Activated CD8-positive, alpha-beta T cell treated with anti-CD3 and anti-CD28 coated beads for 36 hours (primary cell): Measurements from ENCODE around the gene ACER1. TPM values are rescaled to one million over a fixed set of nuclear protein-coding genes. Genes with fewer than 3 reads are reported as not detected.
"Not testable (repeated sequence)": the region's sequence is repeated elsewhere in the genome, so short reads cannot be mapped to it uniquely, and the experiment has no call there.

Source experiments
- ATAC-seq: fragments of 200-7000 bp; cut with Tn5 transposase; one replicate; pipeline ENCODE4 v1.10.0; 2021; ENCODE audit warnings: mild to moderate bottlenecking, moderate library complexity
- CTCF ChIA-PET: fragments of 350-600 bp; sonication (Branson Sonifier 250); formaldehyde crosslinking; loops from one replicate; lab custom pipeline; 2021; ENCODE audit warnings: antibody characterized with exemption; lab: Charles Lee
- POLR2A ChIA-PET: fragments of 350-600 bp; sonication (Branson Sonifier 250); formaldehyde crosslinking; loops from one replicate; lab custom pipeline; 2021; ENCODE audit warnings: antibody characterized with exemption; lab: Charles Lee
- DNase-seq: peaks from one replicate; pipeline ENCODE4 v3.0.0-alpha.2; 2020
- H3K27ac Mint-ChIP-seq: one replicate; pipeline ENCODE4 v1.8.0; 2021; ENCODE audit warnings: mild to moderate bottlenecking, mixed read lengths
- H3K27me3 Mint-ChIP-seq: one replicate; pipeline ENCODE4 v1.8.0; 2021; ENCODE audit warnings: mixed read lengths
- H3K36me3 Mint-ChIP-seq: one replicate; pipeline ENCODE4 v1.8.0; 2021; ENCODE audit warnings: low read depth, mixed read lengths
- H3K4me1 Mint-ChIP-seq: one replicate; pipeline ENCODE4 v1.8.0; 2021; ENCODE audit warnings: low read depth, mixed read lengths
- H3K4me3 Mint-ChIP-seq: one replicate; pipeline ENCODE4 v1.8.0; 2021; ENCODE audit warnings: mild to moderate bottlenecking, moderate library complexity, mixed read lengths
- H3K9me3 Mint-ChIP-seq: one replicate; pipeline ENCODE4 v1.8.0; 2021; ENCODE audit warnings: mixed read lengths
- intact Hi-C: fragments of 100-400 bp; cut with micrococcal nuclease; formaldehyde crosslinking; loops from one replicate; pipeline ENCODE4 v1.10.0; 2022
- total RNA-seq, 2 experiments: library from RNA; stranded (reverse); gene quantifications; one replicate each; pipeline ENCODE4 v1.2.3, GENCODE V29; 2021
- TF ChIP-seq, protein P1 (sequence below): fragments of 200-600 bp; IDR thresholded peaks from one replicate; pipeline ENCODE4 v1.8.0; 2022; ENCODE audit warnings: antibody characterized with exemption, mild to moderate bottlenecking

The ACER1 gene
- total RNA-seq, 2 experiments from 2014 or later = not detected

DNA sequence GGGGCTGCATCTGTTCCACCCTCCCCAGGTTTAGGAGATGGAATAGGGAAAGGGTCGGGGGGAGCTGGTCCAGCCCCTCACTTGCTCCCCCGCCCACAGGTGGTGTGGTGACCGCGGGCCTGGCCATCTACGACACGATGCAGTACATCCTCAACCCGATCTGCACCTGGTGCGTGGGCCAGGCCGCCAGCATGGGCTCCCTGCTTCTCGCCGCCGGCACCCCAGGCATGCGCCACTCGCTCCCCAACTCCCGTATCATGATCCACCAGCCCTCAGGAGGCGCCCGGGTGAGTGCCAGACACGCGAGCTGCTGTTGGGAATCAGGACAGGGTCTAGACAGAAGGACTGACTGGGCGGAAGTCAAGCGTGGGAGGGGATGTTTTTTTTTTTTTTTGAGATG is 30.9 kb upstream of the ACER1 start:
- CTCF ChIA-PET = interaction anchor here (0.6 to 2.4 kb wide), 2 partner anchors 8 to 24 kb away, joined by 3 to 9 read pairs; partner anchors contain the start of gene ALKBH7
- intact Hi-C loops = no loop called here
- no peaks in the 10 kb centered on the region for H3K27me3 Mint-ChIP-seq
- no peak overlapping the region for H3K27ac Mint-ChIP-seq
- peaks cover 43% of the 10 kb centered on the region for H3K36me3 Mint-ChIP-seq
- H3K4me3 Mint-ChIP-seq = no peak overlapping the region
- H3K4me1 Mint-ChIP-seq = peaks cover 15% of the 10 kb centered on the region
- no peaks in the 10 kb centered on the region for H3K9me3 Mint-ChIP-seq
- DNase-seq (no peak), ATAC-seq (no peak)
- TF ChIP-seq, protein P1, sequence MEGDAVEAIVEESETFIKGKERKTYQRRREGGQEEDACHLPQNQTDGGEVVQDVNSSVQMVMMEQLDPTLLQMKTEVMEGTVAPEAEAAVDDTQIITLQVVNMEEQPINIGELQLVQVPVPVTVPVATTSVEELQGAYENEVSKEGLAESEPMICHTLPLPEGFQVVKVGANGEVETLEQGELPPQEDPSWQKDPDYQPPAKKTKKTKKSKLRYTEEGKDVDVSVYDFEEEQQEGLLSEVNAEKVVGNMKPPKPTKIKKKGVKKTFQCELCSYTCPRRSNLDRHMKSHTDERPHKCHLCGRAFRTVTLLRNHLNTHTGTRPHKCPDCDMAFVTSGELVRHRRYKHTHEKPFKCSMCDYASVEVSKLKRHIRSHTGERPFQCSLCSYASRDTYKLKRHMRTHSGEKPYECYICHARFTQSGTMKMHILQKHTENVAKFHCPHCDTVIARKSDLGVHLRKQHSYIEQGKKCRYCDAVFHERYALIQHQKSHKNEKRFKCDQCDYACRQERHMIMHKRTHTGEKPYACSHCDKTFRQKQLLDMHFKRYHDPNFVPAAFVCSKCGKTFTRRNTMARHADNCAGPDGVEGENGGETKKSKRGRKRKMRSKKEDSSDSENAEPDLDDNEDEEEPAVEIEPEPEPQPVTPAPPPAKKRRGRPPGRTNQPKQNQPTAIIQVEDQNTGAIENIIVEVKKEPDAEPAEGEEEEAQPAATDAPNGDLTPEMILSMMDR = no peak
- POLR2A ChIA-PET = interaction anchor here (3.4 kb wide), 1 partner anchor 8 kb away, joined by 20 read pairs; the partner anchor contains the start of gene ALKBH7

DNA sequence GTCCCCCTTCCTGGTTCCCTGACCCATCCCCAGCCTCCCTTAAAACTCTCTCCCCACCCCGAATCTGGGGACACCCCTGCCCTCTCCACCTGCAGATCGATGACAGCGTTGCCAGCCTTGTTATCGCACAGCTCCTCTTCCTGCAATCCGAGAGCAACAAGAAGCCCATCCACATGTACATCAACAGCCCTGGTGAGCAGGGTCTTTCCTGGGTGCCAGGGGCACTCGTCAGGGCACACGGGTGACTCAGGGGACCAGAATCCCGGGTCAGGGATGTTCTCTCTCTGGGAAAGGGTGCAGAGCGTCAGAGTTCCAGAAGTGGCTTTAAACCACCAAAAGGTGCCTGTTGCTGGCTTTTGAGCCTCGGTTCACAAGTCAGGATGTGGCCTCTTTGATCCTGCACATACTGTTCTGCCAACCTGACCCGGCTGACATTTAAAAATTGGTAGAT is 29.0 kb upstream of the ACER1 start:
- ATAC-seq = peak; percentile 31
- Mint-ChIP-seq H3K9me3 (no peaks in the 10 kb centered on the region), H3K4me3 (peak overlapping the region; percentile 92), H3K4me1 (peaks cover 14% of the 10 kb centered on the region), H3K27ac (peak overlapping the region; percentile 97), H3K27me3 (no peaks in the 10 kb centered on the region), H3K36me3 (peaks cover 34% of the 10 kb centered on the region)
- ChIA-PET CTCF (interaction anchor here (0.6 to 2.4 kb wide), 2 partner anchors 10 to 68 kb away, joined by 3 to 9 read pairs; partner anchors contain the start of gene ALKBH7), POLR2A (interaction anchor here (3.4 kb wide), 1 partner anchor 10 kb away, joined by 20 read pairs; the partner anchor contains the start of gene ALKBH7)
- intact Hi-C loops = no loop called here
- TF ChIP-seq, protein P1 = no peak
- DNase-seq = peak; percentile 64

DNA sequence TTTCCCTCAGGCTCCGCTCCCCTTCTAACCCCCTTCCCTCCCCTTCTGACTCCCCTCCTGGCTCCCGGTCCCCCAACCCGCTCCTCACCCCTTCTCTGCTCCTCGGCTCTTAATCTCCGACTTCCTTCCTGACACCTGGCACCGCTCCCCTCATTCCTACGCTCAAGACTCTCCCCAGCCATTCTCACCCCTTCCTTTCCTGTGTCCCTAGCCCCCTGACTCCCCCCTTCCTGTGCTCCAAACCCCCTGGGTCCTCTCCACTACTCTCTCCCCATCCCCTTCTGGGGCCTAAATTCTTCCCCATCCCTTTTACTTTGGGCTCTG is 28.6 kb upstream of the ACER1 start:
- peak overlapping the region; percentile 97 for H3K27ac Mint-ChIP-seq
- H3K4me1 Mint-ChIP-seq = peaks cover 14% of the 10 kb centered on the region
- peak overlapping the region; percentile 92 for H3K4me3 Mint-ChIP-seq
- no peaks in the 10 kb centered on the region for H3K9me3 Mint-ChIP-seq
- ATAC-seq = peak; percentile 2
- DNase-seq = no peak
- POLR2A ChIA-PET = interaction anchor here (3.4 kb wide), 1 partner anchor 10 kb away, joined by 20 read pairs; the partner anchor contains the start of gene ALKBH7
- TF ChIP-seq, protein P1 = no peak
- H3K27me3 Mint-ChIP-seq = no peaks in the 10 kb centered on the region
- peaks cover 34% of the 10 kb centered on the region for H3K36me3 Mint-ChIP-seq
- intact Hi-C loops = no loop called here
- CTCF ChIA-PET = interaction anchor here (2.4 kb wide), 1 partner anchor 10 kb away, joined by 9 read pairs; the partner anchor contains the start of gene ALKBH7

DNA sequence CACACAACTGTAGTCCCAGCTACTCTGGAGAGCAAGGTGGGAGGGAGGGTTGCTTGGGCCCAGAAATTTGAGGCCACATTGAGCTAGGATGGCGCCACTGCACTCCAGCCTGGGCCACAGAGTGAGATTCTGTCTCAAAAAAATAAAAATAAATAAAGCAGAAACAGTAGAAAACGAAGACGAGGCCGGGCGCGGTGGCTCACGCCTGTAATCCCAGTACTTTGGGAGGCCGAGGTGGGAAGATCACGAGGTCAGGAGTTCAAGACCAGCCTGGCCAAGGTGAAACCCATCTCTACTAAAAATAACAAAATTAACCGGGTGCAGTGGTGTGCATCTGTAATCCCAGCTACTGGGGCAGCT is 27.4 kb upstream of the ACER1 start:
- CTCF ChIA-PET, H3K9me3 Mint-ChIP-seq, DNase-seq, H3K27me3 Mint-ChIP-seq, intact Hi-C loops, ATAC-seq: not testable (repeated sequence)
- Mint-ChIP-seq H3K4me3 (peak overlapping the region; percentile 92), H3K36me3 (peaks cover 27% of the 10 kb centered on the region), H3K27ac (peak overlapping the region; percentile 97), H3K4me1 (peaks cover 14% of the 10 kb centered on the region)
- POLR2A ChIA-PET = interaction anchor here (0.8 to 3.4 kb wide), 3 partner anchors 9 to 33 kb away, joined by 3 to 20 read pairs (median 3); partner anchors contain the start of gene ALKBH7

DNA sequence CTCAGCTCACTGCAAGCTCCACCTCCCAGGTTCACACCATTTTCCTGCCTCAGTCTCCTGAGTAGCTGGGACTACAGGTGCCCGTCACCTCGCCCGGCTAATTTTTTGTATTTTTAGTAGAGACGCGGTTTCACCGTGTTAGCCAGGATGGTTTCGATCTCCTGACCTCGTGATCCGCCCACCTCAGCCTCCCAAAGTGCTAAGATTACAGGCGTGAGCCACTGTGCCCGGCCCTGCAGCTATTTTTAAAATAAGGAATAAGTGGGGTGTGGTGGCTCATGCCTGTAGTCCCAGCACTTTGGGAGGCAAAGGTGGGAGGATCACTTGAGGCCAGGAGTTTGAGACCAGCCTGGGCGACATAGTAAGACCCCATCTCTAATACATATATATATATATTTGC is 27.0 kb upstream of the ACER1 start:
- CTCF ChIA-PET, DNase-seq, ATAC-seq, H3K27ac Mint-ChIP-seq, H3K9me3 Mint-ChIP-seq, intact Hi-C loops, H3K27me3 Mint-ChIP-seq, H3K4me3 Mint-ChIP-seq: not testable (repeated sequence)
- peaks cover 14% of the 10 kb centered on the region for H3K4me1 Mint-ChIP-seq
- peaks cover 23% of the 10 kb centered on the region for H3K36me3 Mint-ChIP-seq
- POLR2A ChIA-PET = interaction anchor here (0.9 to 1.0 kb wide), 2 partner anchors 13 to 161 kb away, joined by 4 to 5 read pairs; partner anchors contain the start of gene ALKBH7
